SK-N-DZ (cell line): ENCODE results near the gene ATXN1.

ENCODE experiments used
- DNase-seq: peaks from one replicate; pipeline ENCODE4 v3.0.0-alpha.2; 2015; ENCODE audit warnings: low spot score

The ATXN1 gene

GRCh38 chr6:16783509-16783908, 22.2 kb upstream of the ATXN1 start:
- DNase-seq: no peak

- no peak for DNase-seq
Measured at GRCh38 chr6:16782278-16782677, 21.0 kb upstream of the ATXN1 start.

GRCh38 chr6:16781348-16782169, 20.3 kb upstream of the ATXN1 start:
- no peak for DNase-seq

DNA sequence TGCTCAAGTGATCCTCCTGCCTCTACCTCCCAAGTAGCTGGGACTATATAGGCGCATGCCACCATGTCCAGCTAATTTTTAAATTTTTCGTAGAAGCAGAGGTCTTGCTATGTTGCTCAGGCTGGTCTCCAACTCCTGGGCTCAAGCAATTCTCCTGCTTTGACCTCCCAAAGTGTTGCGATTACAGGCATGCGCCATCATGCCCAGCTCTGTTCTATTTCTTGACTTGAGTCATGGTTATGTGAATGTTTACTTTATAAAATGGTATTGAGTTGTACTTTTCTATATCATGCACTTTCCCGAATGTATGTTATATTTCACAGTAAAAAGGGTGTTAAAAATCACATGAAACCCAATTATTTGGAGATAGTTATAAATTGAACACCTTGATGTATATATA, 17.3 kb upstream of the ATXN1 start:
- DNase-seq: no peak

DNA sequence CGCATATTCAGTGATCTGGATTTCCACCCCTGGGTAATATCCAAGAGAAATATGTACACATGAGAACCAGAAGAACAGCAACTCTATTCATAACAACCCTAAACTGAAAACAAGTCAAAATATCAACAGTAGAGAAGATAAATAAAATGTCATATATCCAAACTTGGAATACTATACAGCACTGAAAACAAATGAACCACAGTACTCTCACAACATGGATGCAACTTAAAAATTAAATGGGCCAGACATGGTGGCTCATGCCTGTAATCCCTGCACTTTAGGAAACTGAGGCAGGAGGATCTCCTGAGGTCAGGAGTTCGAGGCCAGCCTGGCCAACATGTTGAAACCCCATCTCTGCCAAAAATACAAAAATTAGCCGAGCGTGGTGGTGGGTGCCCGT, 16.5 kb upstream of the ATXN1 start:
- DNase-seq: no peak

DNA sequence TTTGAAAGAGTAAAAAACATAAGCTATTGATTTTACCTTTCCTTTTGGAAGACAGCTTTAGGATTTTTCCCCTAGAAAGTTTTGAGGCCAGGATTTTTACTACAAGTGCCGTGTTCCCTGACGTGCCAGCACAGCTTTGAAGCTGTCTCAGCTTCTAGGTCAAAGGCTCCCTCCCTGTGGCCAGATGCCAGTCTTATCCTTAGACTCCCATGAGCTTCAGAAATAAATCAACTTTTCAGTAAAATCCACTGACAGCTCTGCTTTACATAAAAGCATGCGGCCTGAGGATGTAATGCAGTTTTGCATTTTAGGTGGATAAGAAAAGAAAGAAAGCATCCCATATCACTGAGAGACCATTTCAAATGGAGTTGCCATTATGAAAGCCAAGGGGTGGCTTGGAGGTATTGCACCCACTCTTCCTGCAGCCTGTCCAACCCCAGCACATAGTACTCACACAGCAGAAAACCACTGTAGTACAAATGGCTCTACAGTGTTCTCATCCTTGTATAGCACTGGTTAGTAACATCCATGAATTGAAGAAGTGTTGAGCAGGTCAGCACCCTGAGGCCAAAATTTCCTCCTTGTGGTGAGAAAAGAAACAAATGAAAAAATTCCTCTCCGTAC, 15.2 kb upstream of the ATXN1 start:
- DNase-seq: no peak

- DNase-seq: no peak
Measured at GRCh38 chr6:16774437-16774836, 13.2 kb upstream of the ATXN1 start.

- no peak for DNase-seq
Measured at GRCh38 chr6:16773362-16773761, 12.1 kb upstream of the ATXN1 start.

- peak; percentile 81 for DNase-seq
Measured at GRCh38 chr6:16770701-16771569, 9.7 kb upstream of the ATXN1 start.

DNA sequence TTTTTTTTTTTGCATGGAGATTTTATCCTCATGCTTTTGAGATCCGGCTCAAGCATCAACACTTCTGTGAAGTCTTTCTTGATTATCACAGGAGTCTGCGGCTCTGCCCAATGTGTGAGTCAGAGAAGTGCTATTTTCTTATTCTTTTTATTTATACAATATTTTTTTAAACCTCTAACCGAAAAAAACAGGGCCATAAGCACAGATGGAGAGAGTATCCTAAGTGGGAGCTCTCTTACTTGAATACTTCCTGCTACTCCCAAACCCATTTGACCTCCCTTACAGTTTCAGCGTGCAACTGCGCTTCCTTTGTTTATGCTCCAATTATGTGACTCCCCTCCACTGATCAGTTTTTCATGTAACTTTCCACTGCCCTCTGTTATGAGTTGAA, 8.7 kb upstream of the ATXN1 start:
- no peak for DNase-seq

- DNase-seq: no peak
Measured at GRCh38 chr6:16769131-16769985, 8.1 kb upstream of the ATXN1 start.

DNA sequence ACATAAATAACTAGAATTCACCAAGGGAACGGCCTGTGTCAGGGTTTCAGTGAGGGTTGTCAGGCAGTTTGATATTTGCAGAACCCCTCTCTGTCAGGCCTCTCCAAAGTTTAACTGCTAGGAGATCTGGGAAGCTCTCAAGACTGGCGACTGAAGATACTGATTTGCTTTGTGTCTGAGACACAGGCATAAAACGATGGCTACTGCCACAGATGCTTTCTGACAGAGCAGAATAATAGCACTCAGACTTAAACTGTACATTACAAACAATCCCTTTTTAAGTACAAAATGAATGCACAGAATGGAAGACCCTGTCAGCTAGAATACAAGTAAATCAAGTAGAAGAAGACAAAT, 7.2 kb upstream of the ATXN1 start:
- DNase-seq: no peak

GRCh38 chr6:16767765-16768476, 6.7 kb upstream of the ATXN1 start:
- no peak for DNase-seq

DNA sequence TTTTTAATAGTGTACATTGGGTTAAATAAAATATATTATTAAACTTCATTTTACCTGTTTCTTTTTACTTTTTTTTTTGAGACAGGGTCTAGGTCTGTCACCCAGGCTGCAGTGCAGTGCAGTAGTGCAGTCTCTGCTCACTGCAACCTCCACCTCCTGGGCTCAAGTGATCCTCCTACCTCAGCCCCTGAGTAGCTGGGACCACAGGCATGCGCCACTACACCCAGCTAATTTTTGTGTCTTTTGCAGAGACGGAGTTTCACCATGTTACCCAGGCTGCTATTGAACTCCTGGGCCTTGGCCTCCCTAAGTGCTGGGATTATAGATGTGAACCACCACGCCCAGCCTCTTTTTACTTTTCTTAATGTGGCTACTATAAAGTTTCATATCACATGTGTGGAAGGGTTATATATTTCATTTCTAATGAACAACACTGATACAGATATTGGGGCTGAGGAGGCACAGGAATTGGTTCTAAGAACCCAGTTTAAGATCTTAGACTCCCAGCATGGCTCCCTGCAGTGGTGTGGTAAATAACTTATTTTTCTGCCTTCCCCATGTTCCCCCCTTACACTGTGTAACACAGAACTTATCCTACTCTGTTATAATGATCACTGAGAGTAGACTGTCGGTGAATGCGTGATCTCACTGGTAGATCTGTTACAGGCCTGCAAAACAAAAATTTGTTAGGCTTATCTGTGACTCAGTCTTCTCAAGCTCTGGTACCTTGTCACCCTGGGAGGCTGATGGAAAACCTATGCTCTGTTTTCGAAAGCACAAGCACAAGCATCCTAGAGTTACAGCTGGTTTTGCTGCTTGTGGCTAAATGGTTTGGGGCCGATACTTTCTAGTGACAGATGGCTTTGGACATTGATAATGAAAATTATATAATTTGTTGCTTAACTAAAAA, 5.8 kb upstream of the ATXN1 start:
- DNase-seq: no peak

DNA sequence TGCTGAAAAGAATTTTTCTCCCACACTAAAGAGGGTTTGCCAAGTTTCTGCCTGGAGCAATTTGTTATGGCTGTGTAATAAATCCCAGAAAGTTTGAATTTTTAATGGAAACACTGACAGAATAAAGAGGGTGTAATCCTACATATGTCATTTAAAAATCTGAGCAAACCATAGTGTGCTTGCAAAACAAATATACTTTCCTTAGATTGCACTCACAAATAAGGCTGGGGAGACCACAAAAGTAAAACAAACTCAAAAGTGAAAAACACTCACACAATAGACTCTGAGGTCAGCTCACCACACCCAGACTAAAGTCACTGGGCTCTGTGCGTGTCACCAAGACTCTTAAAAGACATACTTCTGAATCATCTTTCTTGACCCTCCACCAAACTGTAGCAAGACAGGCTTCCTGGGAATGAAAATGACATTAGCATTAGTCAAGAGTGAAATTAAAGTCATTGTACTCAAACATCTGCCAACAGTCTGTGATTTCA, 4.8 kb upstream of the ATXN1 start:
- no peak for DNase-seq

DNA sequence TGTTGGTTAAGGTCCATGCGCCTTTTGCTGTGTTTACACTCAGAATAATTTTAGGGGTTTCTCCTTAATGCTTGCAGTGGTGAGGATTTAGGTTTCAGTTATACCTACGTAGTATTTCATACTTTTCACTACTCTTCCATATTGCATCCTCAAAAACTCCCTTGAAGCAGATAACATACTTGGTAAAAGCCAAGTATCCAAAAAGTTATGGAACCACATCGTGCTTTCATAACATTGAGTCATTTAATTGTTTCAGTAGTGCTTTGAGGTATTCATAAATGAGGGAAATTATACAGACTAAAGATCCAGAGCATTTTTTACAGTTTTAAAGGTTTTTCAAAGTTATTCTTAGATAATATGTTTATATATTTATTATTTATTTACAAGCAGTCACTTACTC, 4.0 kb upstream of the ATXN1 start:
- DNase-seq: no peak

DNA sequence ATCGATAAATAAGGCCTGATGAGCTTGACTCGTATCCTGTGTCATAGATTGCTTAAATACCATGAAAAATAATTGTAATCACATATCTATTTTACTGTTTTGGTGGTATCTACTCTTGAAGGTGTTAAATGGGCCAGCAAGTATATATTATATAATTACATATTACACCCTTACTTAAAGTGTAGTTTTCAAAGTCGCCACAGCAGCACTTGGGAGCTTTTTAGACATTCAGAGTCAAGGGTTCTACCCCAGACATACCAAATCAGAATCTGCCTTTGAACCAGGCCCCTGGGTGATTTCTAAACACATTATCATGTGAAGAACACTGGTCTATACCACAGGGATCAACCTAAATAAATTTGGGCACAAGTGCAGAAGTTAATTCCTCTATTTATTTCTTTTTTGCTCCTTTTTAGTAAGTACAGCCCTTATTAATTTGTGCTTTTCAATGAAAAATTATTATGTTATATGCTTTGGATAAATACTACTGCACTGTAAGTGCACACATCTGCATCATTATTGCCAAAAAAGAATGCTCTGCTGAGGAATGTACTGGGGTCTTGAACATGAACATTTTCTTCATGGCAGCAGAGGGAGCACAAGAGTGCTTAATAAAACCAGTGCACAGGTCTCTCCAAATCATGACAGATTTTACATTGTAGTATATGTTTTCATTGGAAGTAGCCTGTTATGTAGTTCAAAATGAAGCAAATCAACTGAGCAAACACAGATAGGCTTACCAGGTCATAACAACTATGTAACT, 3.1 kb upstream of the ATXN1 start:
- peak; percentile 43 for DNase-seq

DNA sequence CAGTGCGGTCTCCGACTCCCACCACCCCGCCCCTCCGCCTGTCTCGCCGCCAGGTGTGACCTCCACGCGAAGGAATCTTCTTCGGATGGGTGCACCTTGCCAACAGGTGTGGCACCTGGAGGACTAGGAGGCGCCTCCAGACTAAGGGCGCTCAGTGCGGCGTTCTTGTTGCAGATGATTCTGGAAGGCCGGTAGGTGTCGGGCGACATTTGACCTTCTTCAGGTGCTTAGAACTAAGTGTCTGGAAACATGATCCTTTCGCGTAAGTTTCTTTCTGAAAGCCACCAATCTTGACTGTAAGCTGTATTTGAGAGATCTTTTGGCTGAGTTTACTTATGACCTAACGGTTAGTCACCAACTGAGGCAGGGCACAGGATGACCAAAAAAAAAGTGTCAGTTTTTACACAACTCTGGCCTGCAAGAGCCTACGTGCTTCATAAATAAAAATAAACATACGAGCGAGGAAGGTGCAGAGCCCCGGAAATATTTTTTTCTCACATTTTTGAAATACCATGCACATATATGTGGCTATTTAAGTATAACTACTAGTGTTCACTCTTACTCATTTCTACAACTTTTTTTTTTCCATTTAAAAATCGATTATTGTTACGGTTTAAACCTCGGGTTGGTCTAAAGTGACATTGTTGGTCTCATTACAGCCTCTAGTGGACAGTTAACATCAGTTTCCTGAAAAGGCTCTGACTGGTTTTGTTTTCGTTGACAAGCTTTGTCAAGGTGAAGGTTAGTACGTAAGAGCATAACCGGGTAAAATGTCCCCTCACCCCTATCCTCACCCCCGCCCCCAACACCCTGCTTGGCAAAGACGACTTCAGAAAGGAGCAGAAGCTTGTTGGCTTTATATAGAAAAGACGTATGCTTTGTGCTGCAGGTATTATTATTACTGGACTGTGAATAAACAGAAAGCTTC, 1.6 kb upstream of the ATXN1 start:
- DNase-seq: peak; percentile 66
